ENCODE data around the gene COPB1.

GRCh38 chr11:14424096-14424495, 75.5 kb downstream of the COPB1 start:
- TF ChIP-seq, protein P1, sequence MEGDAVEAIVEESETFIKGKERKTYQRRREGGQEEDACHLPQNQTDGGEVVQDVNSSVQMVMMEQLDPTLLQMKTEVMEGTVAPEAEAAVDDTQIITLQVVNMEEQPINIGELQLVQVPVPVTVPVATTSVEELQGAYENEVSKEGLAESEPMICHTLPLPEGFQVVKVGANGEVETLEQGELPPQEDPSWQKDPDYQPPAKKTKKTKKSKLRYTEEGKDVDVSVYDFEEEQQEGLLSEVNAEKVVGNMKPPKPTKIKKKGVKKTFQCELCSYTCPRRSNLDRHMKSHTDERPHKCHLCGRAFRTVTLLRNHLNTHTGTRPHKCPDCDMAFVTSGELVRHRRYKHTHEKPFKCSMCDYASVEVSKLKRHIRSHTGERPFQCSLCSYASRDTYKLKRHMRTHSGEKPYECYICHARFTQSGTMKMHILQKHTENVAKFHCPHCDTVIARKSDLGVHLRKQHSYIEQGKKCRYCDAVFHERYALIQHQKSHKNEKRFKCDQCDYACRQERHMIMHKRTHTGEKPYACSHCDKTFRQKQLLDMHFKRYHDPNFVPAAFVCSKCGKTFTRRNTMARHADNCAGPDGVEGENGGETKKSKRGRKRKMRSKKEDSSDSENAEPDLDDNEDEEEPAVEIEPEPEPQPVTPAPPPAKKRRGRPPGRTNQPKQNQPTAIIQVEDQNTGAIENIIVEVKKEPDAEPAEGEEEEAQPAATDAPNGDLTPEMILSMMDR (conservative IDR thresholded peaks at IDR 0.05 in 1 of 2, IDR thresholded peaks at IDR 0.05 in 1 of 2; ENCODE audit: extremely low read depth in 1 of 2, insufficient read depth in 1 of 2, low read depth in 1 of 2, low read length in 2 of 2), result no peak
- no peak for TF ChIP-seq EZH2 (IDR thresholded peaks at IDR 0.05; ENCODE audit: borderline replicate concordance, low read length)
